GM12801 (cell line): ENCODE data around the gene IL1RAPL2.

Source experiments
- TF ChIP-seq, protein P1 (sequence below): IDR thresholded peaks from one replicate; pipeline ENCODE4 v1.5.1; 2011; ENCODE audit warnings: control low read depth; ENCODE audit not compliant: insufficient read length; ENCODE audit errors: extremely low read depth

The IL1RAPL2 gene

DNA sequence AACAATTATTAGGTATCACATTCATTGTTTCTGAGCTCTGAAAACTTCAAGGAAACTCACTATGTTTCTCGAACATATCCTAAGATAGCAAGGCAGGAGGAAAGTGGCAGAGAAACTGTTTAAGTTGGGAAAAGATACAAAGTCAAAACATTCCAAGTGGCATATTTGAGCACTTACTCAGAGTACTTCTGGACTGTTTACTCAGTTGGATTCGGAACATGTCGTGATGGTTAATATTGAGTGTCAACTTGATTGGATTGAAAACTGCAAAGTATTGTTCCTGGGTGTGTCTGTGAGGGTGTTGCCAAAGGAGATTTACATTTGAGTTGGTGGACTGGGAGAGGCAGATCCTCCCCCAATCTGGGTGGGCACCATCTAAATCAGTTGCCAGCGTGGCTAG is 298.3 kb downstream of the IL1RAPL2 start:
- TF ChIP-seq, protein P1, sequence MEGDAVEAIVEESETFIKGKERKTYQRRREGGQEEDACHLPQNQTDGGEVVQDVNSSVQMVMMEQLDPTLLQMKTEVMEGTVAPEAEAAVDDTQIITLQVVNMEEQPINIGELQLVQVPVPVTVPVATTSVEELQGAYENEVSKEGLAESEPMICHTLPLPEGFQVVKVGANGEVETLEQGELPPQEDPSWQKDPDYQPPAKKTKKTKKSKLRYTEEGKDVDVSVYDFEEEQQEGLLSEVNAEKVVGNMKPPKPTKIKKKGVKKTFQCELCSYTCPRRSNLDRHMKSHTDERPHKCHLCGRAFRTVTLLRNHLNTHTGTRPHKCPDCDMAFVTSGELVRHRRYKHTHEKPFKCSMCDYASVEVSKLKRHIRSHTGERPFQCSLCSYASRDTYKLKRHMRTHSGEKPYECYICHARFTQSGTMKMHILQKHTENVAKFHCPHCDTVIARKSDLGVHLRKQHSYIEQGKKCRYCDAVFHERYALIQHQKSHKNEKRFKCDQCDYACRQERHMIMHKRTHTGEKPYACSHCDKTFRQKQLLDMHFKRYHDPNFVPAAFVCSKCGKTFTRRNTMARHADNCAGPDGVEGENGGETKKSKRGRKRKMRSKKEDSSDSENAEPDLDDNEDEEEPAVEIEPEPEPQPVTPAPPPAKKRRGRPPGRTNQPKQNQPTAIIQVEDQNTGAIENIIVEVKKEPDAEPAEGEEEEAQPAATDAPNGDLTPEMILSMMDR = no peak

DNA sequence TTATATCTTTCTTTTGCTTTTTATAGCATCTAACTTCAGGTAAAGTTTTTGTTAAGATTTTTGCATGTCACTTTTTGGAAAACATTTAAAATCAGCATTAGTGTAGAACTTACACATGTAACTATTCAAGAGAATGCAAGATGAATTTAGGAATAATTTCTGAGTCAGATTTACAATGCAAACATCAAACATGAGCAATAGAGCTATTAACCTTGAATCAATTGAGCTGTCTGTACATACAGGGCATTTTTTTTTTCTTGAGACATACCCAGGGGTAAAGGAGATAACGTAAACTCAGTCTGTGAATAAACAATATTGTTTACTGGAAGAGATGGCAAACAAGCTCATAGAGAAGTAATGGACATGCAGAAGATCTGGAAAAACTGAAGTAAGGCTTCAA is 311.5 kb downstream of the IL1RAPL2 start:
- TF ChIP-seq, protein P1 = no peak

DNA sequence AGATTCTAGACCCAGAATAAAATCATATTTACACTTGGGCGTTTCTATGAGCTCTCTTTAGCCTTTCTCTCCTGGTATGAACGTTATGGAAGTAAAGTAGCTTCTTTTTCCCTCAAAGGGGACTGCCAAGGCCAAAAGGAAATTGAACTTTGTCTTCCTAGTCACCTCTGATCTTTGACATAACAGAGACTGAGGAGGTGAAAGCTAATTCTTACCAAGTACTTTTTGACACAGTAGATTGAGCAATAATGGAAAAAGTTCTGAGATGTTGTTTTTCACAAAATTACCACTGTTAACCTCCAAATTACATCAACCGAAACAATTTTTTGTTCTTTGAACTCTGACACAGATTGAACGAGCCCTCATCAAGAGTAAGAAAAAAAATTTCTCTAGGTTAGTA is 336.1 kb downstream of the IL1RAPL2 start:
- TF ChIP-seq, protein P1 = no peak

DNA sequence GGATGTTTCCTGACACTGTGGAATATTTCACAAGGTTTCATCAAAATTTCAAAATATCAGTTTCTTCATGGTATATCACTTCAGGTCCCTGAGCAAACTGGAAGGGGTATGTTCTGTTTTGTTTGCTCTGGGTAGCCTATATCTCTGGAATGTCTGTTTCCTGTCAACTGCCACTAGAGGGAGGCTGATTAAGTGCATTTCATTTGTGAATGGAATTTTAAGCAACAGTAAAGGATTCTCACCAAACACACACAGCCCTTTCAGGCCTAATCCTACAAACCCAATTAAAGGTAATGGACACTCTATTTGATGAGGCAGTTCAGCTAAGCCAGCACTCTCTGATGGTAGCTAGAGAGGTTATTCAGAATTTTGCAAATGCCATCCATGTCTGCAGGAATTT is 347.3 kb downstream of the IL1RAPL2 start:
- TF ChIP-seq, protein P1 = no peak

DNA sequence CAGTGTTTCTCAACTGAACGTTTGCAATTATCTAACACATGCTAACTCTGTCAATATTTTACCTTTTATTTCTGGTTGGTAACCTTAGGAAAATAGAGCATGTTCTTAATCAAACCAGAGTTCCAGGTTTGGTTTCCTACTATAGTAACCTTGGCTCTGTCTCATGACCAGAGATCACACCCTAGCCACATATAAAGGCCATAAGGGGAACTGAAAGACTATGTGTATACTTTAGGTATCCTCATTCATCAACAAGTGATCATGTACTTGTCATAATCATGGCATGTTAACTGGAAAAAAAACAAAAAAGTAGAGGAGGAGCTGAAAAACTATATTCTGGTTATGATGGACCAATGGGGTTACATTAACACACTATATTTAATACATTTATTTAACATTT is 352.1 kb downstream of the IL1RAPL2 start:
- TF ChIP-seq, protein P1 = no peak

DNA sequence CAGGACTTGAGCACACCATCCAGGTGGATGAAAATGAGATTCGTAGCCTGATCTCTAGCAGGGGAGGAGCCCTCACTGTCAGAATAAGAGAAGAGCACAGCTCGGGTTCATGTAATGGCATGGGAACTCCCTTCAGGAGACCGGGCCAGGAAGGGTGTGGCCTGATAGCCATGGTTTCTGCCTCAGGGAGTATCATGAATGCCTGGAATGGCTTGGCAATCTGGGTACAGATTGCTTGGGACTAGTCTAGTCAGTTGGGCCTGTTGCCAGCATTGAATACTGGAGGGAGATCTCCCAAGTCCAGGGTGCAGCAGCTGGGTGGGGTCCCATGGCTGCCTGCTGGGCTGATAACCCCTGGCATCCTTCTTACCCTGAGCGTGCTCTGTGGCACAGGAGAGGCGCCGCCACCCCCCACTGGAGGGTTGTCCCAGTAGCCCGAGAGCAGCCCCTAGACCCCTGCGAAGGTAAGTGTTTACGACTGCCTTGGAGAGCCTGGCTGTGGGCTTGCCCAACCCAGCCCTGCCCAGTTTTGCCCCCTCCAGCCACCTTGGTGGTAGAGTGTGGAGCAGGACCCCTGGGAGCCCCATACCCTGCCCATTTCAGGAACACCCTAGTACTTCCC is 355.7 kb downstream of the IL1RAPL2 start:
- TF ChIP-seq, protein P1 = no peak

DNA sequence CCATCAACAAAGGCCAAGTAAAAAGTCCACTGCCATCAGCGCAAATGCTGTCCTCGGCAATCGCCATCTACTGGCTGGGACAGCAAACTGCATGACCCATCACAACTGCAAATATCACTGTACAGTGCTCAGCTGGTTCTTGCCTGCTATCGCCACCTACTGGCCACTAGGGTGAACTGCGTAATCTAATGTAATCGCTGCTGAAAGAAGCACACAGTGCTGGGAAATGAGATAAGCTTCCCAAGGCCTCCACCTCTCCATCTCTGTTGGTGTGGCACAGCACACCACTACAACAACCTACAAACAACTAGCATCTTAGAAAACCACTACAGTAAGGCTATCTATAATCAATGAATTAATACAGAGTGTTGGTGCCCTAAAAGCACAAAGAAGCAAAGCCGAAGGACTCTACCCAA is 356.2 kb downstream of the IL1RAPL2 start:
- TF ChIP-seq, protein P1 = peak; percentile 46
